Amygdala (tissue), 56 donors: ENCODE data around the gene GPAT2.
"Not testable (repeated sequence)": the region's sequence is repeated elsewhere in the genome, so short reads cannot be mapped to it uniquely, and the experiment has no call there.

ENCODE experiments used
- DNase-seq, 56 donors: peaks; one replicate each; lab custom pipeline; 2025; lab: John Stamatoyannopoulos, UW

GPAT2 gene, protein sequence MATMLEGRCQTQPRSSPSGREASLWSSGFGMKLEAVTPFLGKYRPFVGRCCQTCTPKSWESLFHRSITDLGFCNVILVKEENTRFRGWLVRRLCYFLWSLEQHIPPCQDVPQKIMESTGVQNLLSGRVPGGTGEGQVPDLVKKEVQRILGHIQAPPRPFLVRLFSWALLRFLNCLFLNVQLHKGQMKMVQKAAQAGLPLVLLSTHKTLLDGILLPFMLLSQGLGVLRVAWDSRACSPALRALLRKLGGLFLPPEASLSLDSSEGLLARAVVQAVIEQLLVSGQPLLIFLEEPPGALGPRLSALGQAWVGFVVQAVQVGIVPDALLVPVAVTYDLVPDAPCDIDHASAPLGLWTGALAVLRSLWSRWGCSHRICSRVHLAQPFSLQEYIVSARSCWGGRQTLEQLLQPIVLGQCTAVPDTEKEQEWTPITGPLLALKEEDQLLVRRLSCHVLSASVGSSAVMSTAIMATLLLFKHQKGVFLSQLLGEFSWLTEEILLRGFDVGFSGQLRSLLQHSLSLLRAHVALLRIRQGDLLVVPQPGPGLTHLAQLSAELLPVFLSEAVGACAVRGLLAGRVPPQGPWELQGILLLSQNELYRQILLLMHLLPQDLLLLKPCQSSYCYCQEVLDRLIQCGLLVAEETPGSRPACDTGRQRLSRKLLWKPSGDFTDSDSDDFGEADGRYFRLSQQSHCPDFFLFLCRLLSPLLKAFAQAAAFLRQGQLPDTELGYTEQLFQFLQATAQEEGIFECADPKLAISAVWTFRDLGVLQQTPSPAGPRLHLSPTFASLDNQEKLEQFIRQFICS

DNA sequence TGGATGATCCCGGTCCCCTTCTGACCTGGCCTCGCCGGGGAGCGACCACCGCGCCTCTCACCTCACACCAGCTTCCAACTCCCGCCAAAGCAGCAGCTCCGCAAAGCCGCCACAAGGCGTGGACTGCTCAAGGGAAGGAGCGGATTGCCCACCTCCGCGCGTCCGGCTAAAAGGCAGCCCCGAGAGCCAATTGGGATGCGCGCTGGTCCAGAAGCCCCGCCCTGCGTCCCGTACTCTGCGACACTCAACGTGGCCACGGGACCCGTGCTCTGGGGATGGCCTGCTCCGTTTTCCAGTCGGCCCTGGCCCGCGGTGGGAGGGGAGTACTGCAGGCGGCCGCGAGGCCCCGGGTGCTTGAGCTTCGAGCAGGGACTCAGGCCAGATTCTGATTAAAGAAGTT, at the start of gene GPAT2:
TSS of gene GPAT2 (minus strand) at position 125 of the 400 bp plus-strand sequence. CDS start 2,557 bp downstream, outside the sequence.
- DNase-seq = not testable (repeated sequence)

DNA sequence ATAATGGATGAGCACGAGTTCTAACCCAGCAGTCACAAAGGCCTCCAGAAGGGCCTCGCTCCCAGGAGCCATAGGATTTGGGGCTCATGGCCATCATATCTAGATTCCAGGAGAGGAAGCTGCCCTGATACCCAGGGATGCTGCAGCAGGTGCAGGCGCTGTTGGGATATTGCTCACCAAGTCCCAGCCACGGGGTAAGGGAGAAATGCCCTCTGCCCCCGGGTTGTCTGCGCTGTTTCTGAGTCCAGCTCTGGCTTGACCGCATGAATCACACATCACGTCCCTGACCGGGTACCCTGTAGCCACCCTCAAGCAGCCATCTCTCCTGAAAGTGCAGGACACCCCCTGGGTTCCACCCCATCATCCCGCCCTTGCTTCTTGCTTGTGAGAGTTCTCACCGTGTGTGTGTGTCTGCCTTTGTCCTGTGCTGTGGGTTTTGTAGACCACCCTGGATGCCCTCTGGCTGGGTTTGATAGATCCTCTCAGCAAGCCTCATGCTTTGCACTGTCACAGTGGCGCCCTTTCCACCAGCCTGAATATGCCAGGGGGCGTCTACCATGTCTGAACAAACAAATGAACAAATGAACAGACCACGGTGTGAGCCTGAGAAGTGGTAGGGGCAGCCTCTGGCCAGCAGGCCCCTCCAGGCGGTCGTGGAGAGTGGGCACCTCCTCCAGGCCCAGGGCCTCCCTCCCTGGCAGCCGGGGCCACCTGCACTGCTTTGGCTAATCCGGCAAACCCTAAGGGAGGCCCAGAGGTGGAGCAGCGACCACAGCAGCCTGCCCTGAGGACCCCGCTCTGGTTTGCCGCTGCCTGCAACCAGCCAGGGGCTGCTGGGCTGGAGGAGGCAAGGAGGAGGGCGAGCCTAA, 49.5 kb upstream of the GPAT2 start:
- no peak for DNase-seq

DNA sequence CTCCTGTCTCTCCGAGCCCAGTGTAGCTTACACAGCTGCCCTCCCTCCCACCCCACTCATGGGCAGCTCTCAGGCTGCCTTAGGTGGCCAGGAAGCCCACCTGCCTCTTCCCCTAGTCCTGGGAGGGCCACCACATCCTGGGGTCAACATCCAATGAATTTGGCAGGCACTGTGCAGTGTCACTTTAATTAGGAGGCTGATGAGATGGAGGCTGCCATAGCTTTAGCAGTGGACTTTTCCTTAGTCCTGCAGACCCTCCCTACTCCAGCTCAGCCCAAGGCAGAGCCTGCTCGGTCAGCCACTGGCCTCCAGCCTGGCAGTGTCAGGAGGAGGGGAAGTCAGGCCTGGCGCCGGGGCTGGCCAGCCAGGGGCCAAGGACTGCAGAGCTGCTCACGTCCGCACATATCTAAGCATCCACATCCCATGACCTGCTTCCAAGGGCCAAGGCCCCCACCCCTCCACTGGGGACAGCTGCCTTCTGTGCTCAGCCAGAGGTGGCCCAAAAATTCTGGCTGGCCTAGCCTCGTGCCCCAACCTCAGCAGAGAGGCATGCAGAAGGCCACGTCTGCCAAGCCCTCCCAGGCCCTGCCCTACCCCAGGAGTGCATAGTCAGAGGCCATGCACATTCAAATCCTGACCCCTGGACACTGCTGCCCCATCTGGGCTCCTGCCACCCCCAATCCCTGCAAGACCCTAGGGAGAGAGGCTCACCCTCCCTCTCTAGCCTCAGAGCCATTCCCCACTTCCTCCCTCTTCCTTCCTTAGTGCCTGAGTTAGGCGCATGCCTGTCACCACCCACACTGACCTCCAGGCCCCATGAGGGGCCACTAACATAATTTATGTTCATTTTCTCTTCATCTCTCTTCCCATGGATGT, 48.6 kb upstream of the GPAT2 start:
- no peak for DNase-seq

GRCh38 chr2:96082211-96083063, 47.7 kb upstream of the GPAT2 start:
- no peak for DNase-seq

DNA sequence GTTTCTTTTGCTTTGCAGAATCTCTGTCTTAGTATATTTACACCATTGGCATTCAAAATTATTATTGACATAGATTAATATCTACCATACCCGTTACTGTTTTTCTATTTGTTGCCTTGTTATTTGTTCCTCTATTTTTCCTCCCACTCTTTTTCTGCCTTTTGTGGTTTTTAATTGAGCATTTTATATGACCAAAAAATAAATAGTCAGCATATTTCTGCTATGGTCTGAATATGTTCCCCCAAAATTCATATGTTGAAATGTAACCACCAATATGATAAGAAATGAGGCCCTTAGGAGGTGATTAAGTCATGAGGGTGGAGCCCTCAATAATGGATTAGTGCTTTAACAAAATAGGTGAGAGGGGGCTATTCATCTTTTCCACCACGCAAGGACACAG, 46.3 kb upstream of the GPAT2 start:
- DNase-seq = no peak

DNA sequence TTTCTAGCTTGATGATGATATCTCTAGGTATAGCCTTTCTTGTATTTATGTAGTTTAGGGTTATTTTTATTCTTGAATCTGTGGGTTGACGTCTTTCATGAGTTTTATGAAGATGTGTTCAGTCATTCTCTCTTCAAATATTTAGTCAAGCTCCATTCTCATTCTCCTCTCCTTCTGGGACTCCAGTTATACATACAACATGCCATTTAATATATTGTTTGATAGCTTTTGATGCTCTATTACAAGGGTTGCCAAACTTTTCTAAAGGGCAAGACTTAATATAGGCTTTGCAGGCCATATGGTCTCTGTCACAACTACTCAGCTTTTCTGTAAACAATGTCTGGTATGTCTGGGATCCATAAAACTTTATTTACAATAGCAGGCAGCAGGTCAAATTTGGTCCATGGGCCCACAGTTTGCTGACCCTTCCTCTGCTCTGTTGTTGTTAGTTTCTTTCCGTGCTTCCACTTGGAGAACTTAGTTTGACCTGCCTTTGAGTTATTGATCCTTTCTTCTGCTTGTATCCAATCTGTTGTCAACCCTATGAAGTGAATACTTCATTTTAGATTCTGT, 40.6 kb upstream of the GPAT2 start:
- no peak for DNase-seq

- no peak for DNase-seq
Measured at GRCh38 chr2:96074156-96074555, 39.4 kb upstream of the GPAT2 start.

- no peak for DNase-seq
Measured at GRCh38 chr2:96073170-96073775, 38.6 kb upstream of the GPAT2 start.

GRCh38 chr2:96072746-96073145, 38.0 kb upstream of the GPAT2 start:
- no peak for DNase-seq

DNA sequence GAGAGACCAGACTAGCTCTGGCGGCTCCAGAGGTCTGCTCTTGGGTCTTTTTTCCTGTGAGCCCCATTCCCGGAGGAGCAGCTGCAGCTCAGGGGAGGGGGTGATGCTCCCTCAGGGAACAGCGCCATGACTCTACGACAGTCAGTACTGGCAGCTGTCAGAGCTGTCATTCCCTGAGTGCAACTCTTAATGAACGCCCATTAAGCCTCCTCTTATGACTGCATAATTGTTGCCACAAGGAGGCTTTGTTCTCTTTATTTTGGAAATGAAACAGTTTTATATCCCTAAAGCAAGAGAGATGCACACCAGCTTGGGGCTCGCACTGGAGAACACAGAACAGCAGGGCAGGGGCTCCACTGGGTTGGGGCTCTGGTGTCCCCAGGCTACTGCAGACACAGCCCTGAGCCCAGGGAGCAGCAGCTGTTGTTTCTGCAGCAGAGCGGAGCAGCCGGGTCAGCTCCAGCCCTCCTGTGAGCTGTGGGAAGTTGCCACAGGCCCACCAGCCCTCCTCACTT, 37.3 kb upstream of the GPAT2 start:
- peak in 21 of 56 donors; percentile 17 to 70 (median 55) for DNase-seq

DNA sequence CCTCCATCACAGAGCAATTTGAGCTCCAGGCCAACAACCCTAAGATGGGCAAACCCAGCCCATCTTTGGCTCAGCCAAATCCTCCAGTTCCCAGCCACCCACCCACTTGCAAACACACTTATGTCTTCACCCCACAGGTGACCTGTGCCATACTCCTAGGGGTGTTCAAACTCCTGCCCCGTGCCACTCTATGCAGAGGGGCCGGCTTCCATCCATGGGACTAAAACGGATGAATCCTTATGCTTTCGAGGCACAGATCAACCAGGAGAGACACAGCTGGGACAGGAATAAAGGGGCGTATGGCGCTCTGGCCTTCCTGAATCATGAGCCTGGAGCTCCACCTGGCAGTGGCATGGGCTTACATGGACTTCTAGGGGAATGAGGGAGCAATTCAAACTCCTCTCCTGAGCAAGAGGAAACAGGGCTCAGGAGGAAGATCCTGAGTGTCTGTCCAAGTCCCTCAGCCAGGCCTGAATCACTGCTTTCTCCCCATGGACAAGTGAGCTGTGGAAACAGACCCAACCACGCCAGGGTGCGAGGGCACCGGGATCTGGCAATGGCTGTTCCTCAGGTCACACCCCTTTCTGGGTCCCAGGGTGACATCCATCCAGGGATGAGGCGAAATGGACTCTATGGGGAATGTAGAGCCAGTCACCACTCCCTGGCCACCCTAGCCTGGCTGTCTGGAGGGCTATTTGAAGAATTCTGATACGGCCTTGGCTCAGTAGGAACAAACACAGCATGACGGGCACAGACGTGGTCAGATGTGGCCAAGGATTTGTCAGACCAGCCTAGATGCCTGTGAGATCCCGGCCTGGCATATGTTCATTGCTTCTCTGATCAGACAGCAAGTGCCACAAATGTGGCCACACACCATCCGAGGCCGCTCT, 36.6 kb upstream of the GPAT2 start:
- DNase-seq = not testable (repeated sequence)

GRCh38 chr2:96070351-96070750, 35.6 kb upstream of the GPAT2 start:
- DNase-seq = not testable (repeated sequence)

DNA sequence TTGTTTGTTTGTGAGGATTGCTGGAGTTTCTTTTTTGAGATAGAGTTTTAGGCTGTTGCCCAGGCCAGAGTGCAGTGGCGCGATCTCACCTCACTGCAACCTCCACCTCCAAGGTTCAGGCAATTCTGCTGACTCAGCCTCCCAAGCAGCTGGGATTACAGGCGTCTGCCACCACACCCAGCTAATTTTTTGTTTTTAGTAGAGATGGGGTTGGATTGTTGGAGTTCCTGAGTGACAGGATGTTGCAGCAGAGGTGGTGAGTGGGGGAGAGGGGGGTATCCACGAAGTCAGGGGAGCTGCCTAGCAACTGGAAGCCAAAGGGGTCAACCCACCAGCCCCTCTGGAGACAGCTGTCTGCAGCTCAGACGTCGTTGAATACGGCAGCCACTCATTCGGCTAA, 35.2 kb upstream of the GPAT2 start:
- DNase-seq = not testable (repeated sequence)

DNA sequence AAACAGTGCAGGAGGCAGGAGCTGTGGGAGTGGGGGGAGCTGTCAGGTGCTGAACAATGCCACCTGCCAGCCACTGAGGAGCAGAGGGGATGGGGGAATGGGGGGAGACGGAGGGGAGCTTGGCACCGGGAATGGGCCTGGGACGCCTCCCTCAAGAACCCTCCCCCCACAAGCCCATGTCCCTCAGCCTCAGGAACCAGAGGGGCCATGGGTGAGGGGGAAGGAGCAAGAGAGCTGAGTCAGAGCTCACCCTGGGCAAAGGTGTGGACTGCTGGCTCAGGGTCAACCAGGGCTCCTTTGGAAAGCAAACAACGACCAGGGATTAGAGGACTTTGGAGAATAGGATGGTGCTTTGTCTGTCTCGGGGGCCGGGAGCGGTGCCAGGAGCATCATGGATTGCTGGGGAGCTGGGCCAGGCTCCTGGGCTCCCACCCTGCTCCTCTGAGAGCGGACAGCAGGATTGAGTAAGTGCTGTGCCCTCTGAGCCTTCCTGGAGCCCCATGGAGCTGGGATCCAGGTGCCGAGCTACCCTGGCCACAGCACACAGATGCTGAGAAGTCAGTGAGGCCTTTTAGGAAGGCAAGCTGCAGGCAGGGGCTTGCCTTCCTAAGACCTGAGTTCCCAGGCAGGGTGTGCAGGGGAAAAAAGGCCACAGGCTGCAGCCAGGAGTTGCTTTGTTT, 33.3 kb upstream of the GPAT2 start:
- not testable (repeated sequence) for DNase-seq

- not testable (repeated sequence) for DNase-seq
Measured at GRCh38 chr2:96067098-96067660, 32.5 kb upstream of the GPAT2 start.

DNA sequence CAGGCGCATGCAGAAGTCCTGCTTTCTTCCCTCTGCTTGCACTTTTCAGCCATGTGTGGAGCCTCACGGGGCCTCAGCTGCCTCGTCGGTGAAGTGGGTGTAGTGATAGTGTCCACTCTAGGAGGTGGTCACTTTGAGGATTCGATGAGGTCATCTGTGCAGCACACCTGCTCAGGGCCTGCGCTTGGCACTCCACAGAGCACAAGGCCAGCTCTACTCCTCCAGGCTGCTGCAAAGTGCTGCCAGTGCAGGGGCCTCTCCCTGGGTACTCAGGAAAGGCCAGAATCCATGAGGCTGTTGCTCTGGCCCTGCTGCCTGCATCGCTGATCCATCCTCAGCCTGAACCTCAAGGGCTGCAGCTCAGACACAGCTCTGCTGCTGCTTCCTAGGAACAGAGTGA, 31.8 kb upstream of the GPAT2 start:
- not testable (repeated sequence) for DNase-seq
